Kasumi-1 (cell line): ENCODE data around the gene NUDT6.

Experiments used
- DNase-seq, 2 experiments: peaks; one replicate each; lab custom pipeline; 2025; lab: John Stamatoyannopoulos, UW

The NUDT6 gene

DNA sequence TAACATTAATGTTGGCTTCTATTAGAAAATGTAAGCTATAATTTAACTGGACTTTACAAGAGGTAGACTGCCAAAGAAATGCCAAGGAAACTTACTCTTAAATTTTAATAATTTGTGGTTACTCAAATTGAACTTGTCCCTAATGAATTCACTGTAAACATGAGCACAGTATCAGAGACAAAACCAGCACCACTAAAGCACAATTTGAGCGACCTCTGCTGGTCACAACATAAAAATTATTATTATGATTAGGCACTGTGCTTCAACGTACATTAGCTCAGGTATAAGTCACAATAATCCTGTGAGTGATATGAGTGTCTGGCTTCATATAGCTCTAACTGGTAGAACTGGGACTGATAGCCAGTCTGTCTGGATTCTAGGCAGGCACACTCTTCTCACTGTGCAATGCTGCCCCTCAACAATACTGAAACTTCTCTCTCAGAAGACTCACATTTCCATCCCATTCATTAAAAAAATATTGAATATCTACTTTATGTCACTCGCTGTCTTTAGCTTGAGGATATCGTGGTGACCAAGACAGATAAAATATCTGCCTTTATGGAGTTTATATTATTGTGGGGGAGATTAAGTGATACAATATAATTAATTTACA, 8.0 kb downstream of the NUDT6 start:
- peak; percentile 30 to 38 for DNase-seq

DNA sequence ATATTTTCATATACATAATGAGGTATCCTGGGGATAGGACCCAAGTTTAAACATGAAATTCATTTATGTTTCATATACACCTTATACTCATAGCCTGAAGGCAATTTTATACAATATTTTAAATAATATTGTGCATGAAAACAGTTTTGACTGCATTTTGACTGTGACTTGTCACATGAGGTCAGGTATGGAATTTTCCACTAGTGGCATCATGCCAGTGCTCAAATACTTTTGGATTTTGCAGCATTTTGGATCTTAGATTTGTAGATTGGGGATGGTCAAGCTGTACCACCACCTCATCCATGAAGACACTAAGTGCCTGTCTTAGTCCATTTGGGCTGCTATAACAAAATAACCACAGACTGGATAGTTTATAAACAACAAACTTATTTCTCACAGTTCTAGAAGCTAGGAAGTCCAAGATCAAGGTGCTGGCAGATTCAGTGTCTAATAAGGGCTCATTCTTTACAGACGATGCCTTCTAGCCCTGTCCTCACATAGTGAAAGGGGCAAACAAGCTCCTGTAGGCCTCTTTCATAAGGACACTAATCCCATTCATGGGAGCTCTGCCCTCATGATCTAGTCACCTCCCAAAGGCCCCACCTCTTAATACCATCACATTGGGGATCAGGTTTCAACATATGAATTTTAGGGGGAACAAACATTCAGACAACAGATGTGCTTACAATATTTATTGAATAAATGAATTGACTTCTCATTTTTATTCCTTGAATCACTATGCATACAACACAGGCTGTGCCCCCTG, 9.4 kb downstream of the NUDT6 start:
- no peak for DNase-seq

DNA sequence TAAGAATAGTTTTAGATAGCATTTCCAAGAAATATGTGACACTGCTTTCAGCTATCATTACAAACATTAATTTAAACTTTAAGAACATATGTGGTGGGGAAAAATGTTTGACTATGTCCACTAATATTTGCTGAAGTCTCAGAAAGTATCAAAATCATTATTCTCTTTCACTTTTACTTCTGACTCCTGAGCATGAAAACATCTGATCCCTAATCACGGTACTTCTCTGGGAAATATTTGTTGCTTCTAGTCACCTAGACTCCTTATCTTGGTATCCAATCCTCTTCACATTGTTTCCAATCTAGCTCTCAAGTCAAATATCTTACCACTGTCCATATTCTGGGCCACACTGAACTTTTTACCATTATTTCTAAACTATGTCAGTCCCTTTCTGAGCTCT, 10.8 kb downstream of the NUDT6 start:
- DNase-seq: no peak

DNA sequence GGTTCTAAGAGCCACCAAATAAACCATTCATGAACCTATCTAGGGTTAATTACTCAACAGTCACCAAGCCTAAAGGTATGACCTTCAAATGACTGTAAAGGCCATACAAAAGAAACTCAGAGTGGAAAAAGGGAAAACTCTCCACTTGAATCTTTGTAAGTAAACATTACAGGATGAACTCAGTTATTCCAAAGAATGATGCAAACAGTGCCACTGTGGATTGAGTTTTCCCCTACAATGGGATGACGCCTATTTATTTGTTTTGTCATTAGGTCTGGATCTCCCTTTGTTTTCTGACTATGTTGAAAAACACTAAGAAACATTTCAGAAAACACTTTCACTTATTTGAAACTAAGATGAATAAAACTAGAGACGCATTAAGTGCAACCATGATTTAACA, 12.7 kb downstream of the NUDT6 start:
- DNase-seq: no peak

DNA sequence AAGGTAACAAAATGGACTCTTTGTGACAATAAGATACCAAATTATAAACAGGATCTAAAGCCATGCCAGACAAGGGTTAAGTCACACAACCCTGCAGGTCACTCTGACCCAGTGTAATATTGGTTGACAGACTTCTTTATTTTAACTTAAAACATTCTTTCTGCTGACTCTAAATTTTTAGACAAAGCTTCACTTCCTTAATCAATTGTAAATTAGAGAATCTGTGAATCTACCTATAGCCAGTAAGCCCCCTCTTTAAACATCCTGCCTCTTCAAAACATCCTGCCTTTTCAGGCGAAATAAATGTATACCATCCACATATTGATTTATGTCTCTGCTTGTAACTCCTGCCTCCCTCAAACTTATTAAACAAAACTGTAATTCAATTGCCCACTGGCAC, 14.2 kb downstream of the NUDT6 start:
- no peak for DNase-seq

DNA sequence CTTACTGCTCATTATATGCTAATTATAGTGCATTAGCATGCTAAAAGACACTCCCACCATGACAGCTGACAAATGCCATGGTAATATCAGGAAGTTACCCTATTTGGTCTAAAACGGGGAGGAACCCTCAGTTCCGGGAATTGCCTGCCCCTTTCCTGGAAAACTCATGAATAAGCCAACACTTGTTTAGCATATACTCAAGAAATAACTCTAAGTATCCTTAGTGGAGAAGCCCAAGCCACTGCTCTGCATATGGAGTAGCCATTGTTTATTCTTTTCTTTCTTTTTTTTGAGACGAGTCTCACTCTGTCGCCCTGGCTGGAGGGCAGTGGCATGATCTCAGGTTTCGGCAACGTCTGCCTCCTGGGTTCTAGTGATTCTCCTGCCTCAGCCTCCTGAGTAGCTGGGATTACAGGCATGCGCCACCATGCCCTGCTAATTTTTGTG, 15.5 kb downstream of the NUDT6 start:
- DNase-seq: no peak

DNA sequence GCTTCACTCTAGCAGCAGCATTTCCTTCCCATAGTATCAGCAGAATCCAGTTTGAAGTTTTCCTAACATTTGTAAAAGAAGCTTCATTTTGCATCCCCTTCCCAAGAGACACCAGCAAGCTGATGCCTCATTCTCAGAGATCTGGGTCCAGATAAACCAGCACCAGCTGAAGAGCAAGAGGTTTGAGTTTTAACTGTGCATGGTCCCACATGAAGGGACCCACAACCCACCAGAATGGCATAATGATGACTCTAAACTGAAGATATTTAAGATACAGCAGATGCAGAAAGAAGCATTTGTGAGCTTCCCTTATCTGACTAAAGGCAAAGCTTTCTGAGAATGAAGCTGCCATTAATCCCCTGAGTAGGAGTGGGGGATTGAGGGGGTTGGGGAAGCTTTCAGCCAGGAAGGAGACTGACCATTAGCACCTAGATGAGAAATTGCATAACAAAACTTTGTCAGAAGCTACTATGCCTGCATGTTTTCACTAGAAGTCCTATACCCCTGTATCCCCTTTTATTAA, 18.6 kb downstream of the NUDT6 start:
- no peak for DNase-seq

DNA sequence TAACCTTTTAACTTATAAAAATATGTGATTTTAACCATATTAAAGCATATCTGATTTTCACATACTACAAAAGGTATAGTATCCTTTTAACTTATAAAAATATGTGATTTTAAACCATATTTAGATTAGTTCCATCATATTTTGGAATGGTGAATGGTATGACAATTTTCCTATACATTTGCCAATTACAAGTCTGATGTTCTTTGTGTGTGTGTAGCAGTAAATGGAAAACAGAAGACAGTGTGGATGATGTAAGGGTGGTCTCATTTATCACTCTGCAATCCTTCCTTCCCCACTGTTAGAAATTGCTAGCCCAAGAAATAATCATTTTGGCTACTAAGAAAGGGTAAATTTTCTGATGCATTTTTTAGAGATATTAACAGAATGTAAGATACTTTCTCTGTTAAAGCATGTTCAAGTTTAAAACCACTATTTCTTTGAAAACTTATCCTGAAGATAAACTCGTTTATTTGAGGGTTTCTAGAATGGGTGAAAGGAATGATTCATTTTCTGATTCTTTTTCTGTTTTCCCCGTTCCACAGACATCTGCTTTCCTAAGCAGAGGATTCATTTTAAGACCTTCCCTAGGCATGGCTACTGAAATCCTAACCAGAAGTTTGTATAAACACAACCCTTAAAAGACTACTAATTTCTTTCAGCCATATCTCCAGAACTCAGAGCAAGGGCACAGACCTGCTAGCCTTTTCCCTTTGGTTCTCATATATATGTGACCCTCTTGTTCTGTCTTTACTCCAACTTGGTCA, 21.0 kb downstream of the NUDT6 start:
- DNase-seq: no peak

DNA sequence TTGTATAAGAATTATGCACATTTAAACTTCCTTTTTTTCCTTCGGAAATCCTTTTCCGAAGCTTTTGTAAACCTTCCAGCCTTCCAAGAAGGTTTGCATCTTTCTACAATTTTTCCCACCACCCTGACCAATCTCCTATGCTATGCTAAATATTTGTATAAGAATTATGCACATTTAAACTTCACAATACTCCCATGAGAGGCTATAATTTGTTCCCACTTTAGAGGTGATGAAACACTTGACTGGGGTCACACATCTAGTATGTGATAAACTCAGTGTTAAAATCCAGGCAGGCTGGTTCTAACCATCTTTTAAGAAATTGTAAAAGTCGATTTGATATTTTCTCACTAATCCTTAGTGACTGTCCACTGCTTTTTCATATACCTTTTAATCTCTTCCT, 22.1 kb downstream of the NUDT6 start:
- no peak for DNase-seq

DNA sequence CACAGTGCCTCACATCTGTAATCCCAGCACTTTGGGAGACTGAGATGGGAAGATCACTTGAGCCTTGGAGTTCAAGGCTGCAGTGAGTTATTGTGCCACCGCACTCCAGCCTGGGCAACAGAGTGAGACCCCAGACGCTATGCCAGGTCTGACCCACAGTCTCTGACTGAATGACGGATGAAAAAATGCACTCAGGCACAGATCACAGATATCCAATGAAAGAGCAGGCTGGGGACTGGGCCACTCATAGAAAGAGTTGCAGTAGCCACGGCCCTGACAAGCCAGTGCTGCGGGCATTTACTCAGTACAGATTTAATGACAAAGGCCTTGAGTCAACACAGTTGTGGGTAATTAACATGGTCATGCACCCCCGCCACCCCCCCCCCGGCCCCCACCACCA, 22.7 kb downstream of the NUDT6 start:
- DNase-seq: no peak

DNA sequence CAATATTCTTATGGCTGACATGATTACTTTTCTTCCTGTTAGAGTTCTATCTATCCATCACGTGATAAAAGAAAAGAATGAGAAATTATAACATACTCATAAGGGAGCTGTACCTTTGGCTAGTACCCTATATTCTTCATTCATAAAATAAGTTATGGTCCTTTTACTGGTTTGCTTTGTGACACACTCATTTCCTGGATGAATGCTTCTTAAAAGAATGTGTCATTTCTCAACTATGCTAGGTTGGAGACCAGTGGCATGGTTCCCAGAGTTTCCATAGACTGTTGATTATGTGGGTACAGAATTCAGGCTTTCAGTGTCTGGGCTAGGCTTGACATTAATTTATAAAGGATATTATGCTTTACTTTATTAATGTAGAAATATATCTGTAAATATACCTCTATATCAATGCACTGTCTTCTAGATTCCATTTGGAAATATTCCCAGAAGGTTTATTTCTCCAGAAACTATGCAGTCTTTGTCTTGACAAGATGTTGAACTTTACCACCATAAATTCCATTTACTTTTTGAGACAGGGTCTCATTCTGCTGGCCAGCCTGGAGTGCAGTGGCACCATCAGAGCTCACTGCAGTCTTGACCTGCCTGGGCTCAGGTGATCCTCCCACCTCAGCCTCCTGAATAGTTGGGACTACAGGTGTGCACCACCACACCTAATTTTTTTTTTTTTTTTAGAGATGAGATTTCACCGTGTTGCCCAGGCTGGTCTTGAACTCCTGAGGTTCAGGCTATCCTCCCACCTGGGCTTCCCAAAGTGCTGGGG, 23.8 kb downstream of the NUDT6 start:
- DNase-seq: no peak

DNA sequence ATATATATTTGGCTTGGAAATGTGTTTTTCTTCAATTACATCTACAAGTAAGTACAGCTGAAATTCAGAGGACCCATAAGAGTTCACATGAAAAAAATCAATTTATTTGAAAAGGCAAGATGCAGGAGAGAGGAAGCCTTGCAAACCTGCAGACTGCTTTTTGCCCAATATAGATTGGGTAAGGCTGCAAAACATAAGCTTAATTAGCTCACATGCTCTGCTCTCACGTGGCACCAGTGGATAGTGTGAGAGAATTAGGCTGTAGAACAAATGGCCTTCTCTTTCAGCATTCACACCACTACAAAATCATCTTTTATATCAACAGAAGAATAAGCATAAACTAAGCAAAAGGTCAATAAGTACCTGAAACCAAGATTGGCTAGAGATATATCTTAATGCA, 26.1 kb downstream of the NUDT6 start:
- no peak for DNase-seq

DNA sequence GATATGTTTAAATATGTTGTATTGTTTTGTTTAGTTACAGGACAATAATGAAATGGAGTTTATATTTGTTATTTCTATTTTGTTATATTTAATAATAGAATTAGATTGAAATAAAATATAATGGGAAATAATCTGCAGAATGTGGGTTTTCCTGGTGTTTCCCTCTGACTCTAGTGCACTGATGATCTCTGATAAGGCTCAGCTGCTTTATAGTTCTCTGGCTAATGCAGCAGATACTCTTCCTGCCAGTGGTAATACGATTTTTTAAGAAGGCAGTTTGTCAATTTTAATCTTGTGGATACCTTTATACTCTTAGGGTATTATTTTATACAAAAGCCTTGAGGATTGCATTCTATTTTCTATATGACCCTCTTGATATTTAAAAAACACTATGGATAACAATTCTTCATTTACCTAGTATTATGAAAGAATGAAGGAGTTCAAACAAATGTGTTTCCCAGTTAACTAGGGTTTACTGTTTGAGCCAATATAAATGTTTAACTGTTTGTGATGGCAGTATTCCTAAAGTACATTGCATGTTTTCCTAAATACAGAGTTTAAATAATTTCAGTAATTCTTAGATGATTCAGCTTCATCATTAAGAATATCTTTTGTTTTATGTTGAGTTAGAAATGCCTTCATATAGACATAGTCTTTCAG, 26.9 kb downstream of the NUDT6 start:
- no peak for DNase-seq

DNA sequence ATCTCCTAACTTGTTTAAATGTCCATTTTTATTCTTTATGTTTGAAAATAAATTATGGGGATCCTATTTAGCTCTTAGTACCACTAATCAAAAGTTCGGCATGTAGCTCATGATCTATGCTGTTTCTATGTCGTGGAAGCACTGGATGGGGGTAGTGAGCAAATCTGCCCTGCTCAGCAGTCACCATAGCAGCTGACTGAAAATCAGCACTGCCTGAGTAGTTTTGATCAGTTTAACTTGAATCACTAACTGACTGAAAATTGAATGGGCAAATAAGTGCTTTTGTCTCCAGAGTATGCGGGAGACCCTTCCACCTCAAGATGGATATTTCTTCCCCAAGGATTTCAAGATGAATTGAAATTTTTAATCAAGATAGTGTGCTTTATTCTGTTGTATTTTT, 27.6 kb downstream of the NUDT6 start:
- no peak for DNase-seq

DNA sequence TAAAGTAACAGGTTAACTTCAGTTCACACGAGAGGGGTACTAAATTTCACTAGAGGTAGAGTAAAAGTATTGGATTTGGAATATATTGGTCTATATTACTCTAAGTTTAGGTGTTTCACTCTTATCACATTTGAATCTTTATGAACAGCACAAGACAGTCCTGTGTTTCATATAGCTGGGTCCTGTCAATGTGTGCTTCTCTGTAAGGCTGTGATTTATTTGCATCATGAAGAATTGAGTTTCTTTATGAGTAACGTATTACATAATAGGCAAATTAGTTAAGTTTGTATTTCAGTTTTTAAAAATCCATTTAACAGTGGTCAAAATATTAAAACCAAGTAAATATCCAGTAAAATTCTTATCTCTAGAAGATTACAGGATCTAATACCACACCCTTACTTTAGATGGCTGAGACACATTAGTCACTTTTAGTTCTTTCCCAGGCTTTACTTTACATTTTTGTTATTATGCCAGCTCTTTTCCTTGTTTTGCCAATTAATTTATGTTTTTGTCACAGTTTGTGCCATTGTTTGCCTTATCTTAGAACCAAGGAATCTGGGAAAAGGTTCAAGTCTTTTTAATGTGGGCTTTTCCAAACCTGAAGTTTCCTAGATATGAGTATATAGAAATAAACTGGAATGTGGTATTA, 32.1 kb downstream of the NUDT6 start:
- DNase-seq: no peak

DNA sequence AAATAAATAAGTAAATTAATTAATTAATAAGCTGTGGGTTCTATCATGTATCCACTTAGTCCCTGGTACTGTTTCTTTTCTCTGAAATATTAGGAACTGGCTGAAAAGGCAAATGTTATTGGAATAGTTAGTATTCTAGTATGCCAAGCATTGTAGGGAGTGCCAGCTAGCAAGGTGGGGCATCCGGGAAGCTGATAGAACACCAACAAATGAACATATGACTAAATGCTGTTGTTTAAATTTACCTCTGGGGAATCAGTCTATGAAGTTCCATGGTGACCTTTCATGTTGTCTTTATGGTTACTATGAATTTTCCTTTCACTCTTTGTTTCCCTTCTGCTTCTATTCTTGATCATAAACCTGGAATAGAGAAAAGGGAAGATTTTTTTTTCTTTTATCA, 32.7 kb downstream of the NUDT6 start:
- no peak for DNase-seq

DNA sequence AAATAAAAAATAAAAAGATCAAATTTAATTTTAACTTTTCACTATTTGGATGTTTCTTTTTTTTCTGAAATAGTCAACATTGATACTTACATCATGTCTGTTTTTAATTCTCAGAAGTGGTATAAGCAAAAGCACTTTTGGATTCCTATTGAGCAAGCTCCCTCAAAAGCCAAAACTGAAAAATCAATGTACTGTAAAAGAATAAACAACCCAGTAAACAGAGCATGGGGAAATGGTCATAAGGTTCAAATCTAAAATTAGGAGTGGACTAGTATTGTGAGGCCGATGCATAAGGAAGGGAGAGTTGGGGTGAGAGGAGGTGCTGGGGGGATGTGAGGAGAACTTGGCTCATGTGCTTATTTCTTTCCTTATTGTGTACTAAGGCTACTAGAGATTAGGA, 37.9 kb downstream of the NUDT6 start:
- no peak for DNase-seq

DNA sequence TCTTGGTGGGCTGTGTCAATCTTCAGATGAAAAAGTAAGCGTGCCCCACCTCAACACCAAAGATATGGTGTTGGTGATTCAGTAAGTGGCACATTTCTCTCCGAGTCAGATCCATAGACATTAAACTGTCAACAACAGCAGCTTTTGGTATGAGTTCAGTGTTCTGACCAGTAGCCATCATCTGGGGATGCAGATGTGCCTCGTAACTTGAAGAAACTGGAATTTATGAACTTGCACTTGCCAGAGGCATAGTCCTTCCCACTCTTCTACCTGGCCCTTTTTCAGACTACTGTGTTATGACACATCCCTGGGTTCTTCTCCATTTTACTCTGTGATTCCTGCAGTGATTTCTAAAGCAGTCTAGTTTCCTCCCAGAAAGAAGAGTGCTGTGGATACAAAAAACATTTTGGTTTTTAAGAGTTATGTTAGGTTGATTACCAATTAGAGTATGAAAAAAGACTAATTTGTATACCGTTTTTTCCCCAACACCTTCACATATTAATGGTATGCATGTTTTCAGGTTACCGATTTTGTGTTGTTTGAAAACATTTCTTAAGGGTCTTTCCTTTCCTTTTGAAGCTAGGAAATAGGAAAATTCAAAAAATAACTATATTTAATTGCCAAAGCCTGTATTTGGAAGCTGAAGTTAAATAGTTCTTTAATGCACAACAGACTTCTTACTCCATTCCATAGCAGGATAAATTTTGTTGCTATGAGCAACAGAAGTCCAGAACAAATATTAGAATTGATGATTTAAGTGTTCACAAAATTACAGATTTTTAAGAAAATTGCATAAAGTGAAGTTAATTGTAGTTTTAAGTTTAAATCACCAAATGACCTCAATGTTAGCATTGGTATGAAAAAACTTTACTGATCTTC, 39.3 kb downstream of the NUDT6 start:
- no peak for DNase-seq

DNA sequence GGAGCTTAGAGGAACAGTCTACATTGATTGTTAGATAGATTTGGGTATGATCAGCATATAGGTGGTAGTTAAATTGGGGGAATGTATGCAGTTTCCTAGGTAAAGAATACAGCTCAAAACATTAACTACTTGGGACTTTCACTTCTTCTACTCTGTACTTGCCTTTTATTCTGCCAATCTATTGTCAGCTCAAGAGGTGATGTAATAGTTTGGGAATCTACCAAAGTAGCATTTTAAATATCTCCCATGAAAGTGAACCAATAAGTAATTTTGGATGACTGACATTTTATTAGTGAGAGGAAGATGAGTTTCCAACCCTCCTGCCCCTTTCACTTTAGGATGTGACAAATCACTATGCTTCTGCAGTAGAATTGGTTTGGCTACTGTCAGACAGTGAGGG, 43.4 kb downstream of the NUDT6 start:
- DNase-seq: no peak

DNA sequence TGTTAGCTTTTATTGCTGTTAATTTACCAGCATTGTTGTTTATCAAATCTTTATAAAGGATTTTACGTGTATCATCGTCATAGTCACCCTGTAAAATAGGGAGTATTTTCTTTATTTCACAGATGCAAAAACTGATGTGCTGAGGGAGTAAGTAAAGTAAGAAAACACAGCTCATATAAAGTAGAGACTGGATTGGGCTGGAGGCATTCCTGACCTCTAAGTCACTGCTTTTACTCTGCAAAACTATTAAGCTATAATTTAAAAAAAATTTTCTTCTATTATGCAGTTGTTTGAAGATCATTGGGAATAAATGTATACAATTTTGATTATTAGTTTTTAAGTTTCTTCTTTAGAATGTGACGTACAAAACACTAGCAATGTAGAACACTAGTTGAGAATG, 45.9 kb downstream of the NUDT6 start:
- no peak for DNase-seq
